ENCODE results near the gene SIPA1. TPM values are rescaled to one million over a fixed set of nuclear protein-coding genes. Genes with fewer than 3 reads are reported as not detected.

SIPA1 gene
- total and polyA plus RNA-seq, 9 of the 15 experiments (the other 6 are each of a cell fraction or from before 2014, with no cell fraction given), result 0.25 to 85.8 (median 16.8) TPM

- TF ChIP-seq ZNF274 (IDR thresholded peaks at IDR 0.05; ENCODE audit: borderline replicate concordance, low read depth, low read length) (no peak), CAMTA2 (CRISPR knock-in tag; conservative IDR thresholded peaks at IDR 0.05) (no peak), THRA (IDR thresholded peaks at IDR 0.05) (no peak), TGIF2 (CRISPR knock-in tag; IDR thresholded peaks at IDR 0.05) (0 out of 2 replicates have a peak, but pooled peaks have one; percentile 22), THAP7 (CRISPR knock-in tag; IDR thresholded peaks at IDR 0.05) (no peak), GTF2E2 (tag; IDR thresholded peaks at IDR 0.05) (no peak), HDAC6 (IDR thresholded peaks at IDR 0.05; ENCODE audit: low read depth, low read length) (no peak)
- TF ChIP-seq, protein P1, sequence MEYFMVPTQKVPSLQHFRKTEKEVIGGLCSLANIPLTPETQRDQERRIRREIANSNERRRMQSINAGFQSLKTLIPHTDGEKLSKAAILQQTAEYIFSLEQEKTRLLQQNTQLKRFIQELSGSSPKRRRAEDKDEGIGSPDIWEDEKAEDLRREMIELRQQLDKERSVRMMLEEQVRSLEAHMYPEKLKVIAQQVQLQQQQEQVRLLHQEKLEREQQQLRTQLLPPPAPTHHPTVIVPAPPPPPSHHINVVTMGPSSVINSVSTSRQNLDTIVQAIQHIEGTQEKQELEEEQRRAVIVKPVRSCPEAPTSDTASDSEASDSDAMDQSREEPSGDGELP (CRISPR knock-in tag; IDR thresholded peaks at IDR 0.05; ENCODE audit: borderline replicate concordance), result peak; percentile 47; the same call in 1 of the 2 replicates
These were observed 15.6 kb downstream of the SIPA1 start (continued) for GRCh38 chr11:65653229-65654225.
